Sciatic nerve (tissue), 2 donors: ENCODE results near the gene LRRC4C. TPM values are rescaled to one million over a fixed set of nuclear protein-coding genes. Genes with fewer than 3 reads are reported as not detected.

Source experiments
- ATAC-seq: fragments of 200-7000 bp; cut with Tn5 transposase; one replicate; pipeline ENCODE4 v1.9.1; 2020; ENCODE audit warnings: mild to moderate bottlenecking, moderate library complexity
- DNase-seq: peaks from one replicate; pipeline ENCODE4 v3.0.0-alpha.2; 2020; ENCODE audit warnings: low spot score
- intact Hi-C: fragments of 100-400 bp; cut with DNase I; formaldehyde crosslinking; loops from one replicate; pipeline ENCODE4 v1.14.2; 2022
- total RNA-seq: library from RNA; stranded (reverse); fragmentation: NEBNext Ultra II Directional; extraction: Animal tissue kit (Norgen Biotek cat#: 25700); gene quantifications from one replicate; pipeline ENCODE4 v1.2.1, GENCODE V29; 2021
- donor health status: DM: no; HTN: no; CAD: no.
- donor health status: DM: no; HTN: no; CAD: no.

The LRRC4C gene
- total RNA-seq, 1 donor from 2014 or later, result 16.6 TPM

- intact Hi-C loops, result no loop called here
- ATAC-seq, result no peak
- no peak for DNase-seq
Observed at GRCh38 chr11:40387240-40387980, 1072.0 kb downstream of the LRRC4C start.

DNA sequence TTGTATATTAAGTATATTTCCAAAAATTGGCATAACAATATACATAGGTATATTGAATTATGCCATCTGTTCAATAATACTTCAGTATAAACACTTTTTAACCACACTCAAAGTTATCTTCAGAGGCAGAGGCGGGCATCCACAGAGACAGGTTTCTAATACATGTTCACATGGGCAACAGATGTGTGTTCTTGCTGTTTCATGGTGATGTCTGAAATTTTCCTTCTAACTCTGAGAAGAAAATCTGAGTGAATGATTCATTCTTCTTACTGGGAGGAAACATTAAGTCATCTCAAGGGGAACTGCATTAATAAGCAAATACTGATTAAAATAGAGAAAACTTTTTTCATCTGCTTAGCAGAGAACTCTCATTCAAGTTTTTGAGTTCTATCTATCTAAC, 1074.5 kb downstream of the LRRC4C start:
- ATAC-seq (no peak), DNase-seq (no peak)
- intact Hi-C loops, result no loop called here

DNA sequence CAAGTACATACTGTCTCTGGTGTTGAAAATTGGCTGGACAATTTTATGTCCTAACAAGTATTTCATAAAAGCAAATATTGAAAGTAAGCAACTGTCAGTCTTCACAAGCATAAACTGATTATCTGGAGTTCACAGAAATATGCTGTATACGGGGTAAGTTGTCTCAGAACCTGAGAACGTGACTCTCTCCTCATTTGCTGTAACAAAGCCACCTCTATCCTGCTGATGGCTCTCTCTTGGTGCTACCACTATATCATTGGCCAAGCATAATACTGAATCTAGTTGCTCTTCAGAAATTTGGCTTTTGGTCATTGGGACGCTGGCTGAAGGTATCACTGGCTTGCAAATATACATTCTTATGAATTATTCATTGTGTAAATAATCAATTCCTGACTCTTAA, 1078.0 kb downstream of the LRRC4C start:
- intact Hi-C loops, result no loop called here
- ATAC-seq (no peak), DNase-seq (no peak)

DNA sequence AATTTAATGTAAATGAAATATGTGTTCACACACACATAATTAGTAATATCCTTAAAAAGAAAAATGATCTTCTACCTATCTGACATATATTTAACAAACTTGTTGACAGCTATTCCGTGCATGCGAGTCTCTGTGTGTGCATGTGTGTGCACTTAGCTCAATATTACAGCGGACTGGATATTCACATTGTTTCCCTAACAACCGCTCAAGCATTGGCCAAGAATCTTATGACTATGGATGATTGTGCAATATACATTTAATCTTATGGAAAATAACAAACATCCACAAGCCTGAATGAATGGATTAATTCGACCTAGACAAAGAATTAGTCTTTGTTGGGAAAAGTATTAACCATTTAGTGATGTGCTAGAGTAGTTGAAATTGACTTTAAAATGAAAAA, 1078.6 kb downstream of the LRRC4C start:
- intact Hi-C loops, result no loop called here
- ATAC-seq, result no peak
- DNase-seq, result no peak

DNA sequence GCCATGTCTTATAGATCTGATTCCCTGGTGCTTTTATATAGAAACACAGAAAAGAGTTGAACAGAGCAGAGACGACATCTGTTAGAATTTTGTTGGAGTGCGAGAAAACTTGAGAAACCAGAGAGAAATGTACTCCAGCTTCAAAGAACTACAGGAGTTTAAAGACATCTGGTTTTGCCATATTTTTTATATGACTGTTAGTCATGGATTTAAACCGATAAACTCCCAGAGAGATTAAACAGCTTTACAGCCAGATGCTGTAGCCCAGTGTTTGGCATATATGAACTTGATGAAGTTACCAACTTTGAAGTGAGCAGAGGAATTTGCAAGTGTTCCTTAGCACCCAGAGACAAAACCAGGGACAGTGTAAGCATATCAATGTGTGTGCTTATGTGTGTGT, 1083.1 kb downstream of the LRRC4C start:
- DNase-seq (no peak), ATAC-seq (no peak)
- intact Hi-C loops, result no loop called here

GRCh38 chr11:40370821-40371616, 1088.4 kb downstream of the LRRC4C start:
- intact Hi-C loops, result no loop called here
- no peak for ATAC-seq
- no peak for DNase-seq

DNA sequence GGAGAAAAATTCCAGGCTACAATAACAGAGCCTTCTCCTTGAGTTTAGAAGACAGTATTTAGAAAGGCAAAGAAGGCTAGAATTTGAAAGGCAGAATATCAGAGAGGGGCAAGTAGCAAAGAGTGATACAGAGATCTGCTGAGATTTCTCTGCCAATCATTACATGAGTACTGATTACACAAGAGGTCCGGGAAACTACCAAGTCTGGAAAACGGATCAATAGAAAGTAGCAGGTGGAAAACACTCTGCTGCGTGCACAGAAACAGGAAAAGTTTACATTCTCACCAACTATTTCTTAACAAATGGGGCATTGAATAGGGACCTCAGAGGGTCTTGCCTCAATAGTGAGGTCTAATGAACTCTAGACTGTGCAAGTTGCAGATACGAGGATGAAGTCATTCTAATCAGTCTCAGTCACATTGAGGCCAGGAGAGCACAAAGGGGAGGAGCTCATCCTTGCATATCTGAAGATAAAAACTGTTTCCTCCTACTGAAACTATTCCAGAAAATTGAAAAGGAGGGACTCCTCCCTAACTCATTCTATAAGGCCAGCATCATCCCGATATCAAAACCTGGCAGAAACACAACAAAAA, 1099.2 kb downstream of the LRRC4C start:
- ATAC-seq, result no peak
- DNase-seq, result no peak
- intact Hi-C loops, result no loop called here

DNA sequence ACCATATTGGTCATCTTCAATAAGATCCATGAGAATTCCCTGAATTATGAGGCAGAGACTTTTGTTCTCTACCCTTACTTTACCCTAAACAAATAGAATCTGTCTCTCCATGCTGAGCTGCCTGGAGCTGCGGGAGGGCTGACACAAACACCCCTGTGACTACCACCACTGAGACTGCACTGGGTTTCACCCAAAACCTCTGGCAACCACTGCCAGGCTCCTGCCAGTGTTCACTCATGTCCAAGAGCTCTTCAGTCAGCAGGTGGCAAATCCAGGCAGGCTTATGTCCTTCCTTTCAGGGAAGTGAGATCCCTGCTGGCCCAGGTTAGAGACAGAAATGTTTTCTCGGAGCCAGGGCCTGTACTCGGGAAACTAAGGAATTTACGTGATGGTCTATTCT, 1105.3 kb downstream of the LRRC4C start:
- intact Hi-C loops, result no loop called here
- DNase-seq, result no peak
- no peak for ATAC-seq

DNA sequence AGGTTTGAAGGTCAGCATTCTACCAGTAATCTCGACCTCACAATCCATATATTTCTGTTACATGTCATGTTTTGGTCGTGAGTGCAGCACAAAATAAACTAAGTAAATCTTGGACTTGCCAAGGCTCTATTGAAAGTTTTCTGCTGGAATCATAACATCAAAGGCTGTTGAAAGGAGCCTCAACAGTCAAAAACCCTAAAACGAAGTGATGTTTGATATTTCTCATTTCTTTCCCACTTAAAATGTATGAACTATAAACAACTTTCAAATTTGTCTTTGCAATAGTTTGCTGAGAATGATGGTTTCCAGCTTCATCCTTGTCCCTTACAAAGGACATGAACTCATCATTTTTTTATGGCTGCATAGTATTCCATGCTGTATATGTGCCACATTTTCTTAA, 1118.5 kb downstream of the LRRC4C start:
- intact Hi-C loops, result no loop called here
- no peak for ATAC-seq

DNA sequence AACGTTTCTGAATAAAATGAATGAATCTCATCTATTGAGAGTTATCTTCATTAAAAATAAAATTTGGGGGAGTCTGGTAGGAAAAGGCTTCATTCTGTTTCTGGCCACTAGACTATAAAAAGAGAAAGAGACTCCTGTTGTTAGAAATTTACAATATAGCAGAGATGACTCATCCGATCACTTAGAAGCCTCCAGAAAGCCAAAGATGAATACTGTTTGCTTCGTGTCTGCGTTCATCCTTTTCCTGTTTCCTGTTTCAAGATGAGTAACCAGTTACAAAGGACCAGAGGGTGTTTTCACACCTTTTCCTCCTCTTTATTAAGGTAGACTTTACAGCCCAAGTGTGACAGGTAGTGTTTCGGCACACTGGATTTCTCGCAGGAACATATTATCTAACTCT, 1120.7 kb downstream of the LRRC4C start:
- ATAC-seq, result no peak
- intact Hi-C loops, result no loop called here

More for the DNA sequence above, 1118.5 kb downstream of the LRRC4C start:
- DNase-seq, result no peak

DNA sequence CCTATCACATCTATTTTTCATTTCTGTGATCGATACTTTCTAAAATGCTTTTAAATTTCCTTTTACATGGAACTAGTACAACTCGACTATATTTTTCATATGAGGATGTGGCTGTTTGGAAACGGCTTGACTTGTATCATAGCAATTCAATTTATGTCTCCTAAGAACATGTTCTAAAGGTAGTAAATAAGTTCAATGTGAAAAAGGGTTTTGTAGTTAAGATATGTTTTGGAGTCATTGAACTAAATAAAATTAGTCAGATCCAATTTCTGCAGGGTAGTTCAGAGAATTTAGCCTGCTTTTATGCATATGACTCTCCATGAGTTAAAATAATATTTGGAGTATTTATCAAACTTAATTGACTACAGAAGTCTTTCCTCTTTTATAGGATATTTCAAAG, 1121.4 kb downstream of the LRRC4C start:
- intact Hi-C loops, result no loop called here
- ATAC-seq (no peak), DNase-seq (no peak)

More for the DNA sequence above, 1120.7 kb downstream of the LRRC4C start:
- DNase-seq, result no peak

- no peak for DNase-seq
- intact Hi-C loops, result no loop called here
- ATAC-seq, result no peak
Observed at GRCh38 chr11:40337118-40337517, 1122.3 kb downstream of the LRRC4C start.

GRCh38 chr11:40328890-40329614, 1130.4 kb downstream of the LRRC4C start:
- intact Hi-C loops, result no loop called here
- DNase-seq, result no peak
- no peak for ATAC-seq

DNA sequence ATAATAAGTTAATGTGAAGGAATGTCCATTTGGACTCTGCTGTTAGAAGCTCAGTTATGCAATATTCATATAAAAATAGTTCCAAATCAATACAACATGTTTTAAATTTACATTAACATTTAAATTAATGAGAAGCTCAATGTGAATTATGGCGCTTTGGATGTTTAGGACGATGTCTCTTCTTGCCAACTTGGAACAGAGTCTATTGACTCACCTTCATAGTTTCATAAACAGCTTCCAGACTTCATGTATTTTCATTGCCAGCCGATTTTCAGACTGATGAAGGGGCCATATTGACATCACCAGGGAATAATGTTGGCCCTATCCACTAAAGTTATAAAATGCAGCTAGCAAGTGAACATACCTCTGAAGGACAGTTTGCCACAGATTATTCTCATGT, 1136.2 kb downstream of the LRRC4C start:
- DNase-seq (no peak), ATAC-seq (no peak)
- intact Hi-C loops, result no loop called here

DNA sequence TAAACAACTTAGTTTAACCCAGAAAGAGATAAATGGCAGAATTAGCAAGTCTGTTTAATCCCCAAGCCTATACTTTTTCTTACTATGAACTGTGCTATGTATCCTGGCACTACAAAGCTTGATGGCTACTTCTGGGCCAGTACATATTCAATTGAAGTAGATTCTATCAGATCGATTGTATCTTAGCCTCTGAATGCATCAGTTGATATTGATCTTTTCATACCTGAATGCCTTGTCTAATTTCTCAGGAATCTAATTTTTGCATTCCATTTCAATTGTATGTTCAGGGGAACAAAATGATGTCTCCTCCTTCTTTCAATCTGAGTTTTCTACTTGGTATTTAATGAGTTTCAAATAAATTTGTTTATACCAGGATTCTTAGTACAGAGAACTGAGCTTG, 1137.9 kb downstream of the LRRC4C start:
- intact Hi-C loops, result no loop called here
- DNase-seq (no peak), ATAC-seq (no peak)

DNA sequence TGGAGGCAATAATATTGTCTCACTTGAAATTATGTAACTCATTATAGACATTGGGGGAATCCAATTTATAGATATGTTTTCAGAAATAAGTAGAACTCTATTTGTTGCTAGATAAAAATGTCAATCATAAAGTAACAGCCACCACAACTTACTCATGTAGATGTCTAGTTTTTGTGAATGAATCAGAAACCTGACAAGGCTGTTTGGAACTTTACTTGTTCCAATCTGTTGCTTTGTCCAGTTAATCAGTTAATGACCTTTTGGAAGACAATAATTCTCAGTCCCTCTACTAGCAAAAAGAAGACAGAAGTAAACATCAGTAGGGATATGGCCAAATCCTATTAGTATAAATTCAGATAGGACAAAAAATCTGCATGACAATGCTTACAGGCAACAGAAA, 1143.3 kb downstream of the LRRC4C start:
- ATAC-seq, result no peak
- intact Hi-C loops, result no loop called here
- DNase-seq, result no peak

- ATAC-seq, result no peak
- intact Hi-C loops, result no loop called here
- DNase-seq, result no peak
Observed at GRCh38 chr11:40315122-40315521, 1144.3 kb downstream of the LRRC4C start.

GRCh38 chr11:40314327-40314726, 1145.1 kb downstream of the LRRC4C start:
- DNase-seq, result no peak
- no peak for ATAC-seq
- intact Hi-C loops, result no loop called here

DNA sequence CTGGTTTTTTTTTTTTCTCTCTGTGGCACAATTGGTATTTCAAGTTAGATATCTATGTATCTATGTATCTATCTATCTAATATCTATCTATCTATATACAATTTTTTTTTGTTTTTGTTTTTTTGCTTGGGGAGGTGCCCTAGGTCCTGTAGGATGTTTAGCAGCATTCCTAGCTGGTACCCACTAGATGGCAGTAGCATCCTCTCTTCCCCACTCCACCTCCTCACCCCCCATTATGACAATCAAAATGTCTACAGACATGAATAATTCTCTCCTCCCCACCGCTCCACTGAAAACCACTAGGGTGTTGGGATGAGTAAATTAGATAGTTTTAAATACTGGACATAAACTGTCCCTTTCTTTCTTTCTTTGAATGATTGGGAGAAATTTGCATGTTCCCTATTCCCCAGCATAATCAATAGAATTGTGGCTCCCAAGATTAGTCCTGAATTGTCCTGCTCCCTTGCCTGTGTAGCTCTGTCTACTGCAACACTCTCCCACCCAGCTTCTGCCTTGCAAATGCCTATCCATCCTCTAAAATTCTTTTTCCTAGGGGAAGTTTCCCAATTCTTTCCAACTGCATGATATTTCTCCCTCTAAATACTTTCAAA, 1152.4 kb downstream of the LRRC4C start:
- ATAC-seq (no peak), DNase-seq (no peak)
- intact Hi-C loops, result loop anchor here (5.0 kb wide), 1 partner anchor 1740 kb away; no protein-coding TSS in a partner anchor
